ENCODE data around the gene DYNC1LI1.

- TF ChIP-seq NCOR1 (IDR thresholded peaks at IDR 0.05) (no peak), ZNF780A (CRISPR knock-in tag; IDR thresholded peaks at IDR 0.05) (no peak), TFE3 (CRISPR knock-in tag; IDR thresholded peaks at IDR 0.05) (no peak), SMARCA5 (IDR thresholded peaks at IDR 0.05) (no peak), ZNF644 (tag; IDR thresholded peaks at IDR 0.05; ENCODE audit: low read depth) (no peak), ZNF431 (CRISPR knock-in tag; IDR thresholded peaks at IDR 0.05) (no peak), JUN (IDR thresholded peaks at IDR 0.05; ENCODE audit: borderline replicate concordance, low read depth, low read length) (no peak), JUN (CRISPR knock-in tag; IDR thresholded peaks at IDR 0.05; ENCODE audit: borderline replicate concordance) (no peak), ZBTB34 (CRISPR knock-in tag; IDR thresholded peaks at IDR 0.05) (no peak)
Observed at GRCh38 chr3:32495085-32495484, 75.6 kb downstream of the DYNC1LI1 start.

All from K562 (cell line).